ENCODE measurements around the gene AGO1.

DNA sequence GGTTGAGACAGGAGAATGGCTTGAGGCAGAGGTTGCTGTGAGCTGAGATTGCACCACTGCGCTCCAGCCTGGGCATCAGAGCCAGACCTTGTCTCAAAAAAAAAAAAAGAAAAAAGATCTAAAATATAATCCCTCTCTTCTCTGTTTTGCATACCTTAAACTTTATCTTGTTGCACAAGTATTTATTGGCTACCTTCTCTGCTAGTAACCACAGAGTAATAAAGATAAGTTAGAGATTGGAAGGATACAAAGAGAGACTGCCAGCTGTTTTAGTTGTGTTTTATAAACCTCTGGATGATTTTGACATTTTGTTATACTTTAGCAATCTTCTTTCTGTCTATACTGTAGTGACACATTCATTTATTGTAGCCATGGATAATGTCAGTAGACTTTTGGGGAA is 75.5 kb downstream of the AGO1 start:
- TF ChIP-seq, protein P1, sequence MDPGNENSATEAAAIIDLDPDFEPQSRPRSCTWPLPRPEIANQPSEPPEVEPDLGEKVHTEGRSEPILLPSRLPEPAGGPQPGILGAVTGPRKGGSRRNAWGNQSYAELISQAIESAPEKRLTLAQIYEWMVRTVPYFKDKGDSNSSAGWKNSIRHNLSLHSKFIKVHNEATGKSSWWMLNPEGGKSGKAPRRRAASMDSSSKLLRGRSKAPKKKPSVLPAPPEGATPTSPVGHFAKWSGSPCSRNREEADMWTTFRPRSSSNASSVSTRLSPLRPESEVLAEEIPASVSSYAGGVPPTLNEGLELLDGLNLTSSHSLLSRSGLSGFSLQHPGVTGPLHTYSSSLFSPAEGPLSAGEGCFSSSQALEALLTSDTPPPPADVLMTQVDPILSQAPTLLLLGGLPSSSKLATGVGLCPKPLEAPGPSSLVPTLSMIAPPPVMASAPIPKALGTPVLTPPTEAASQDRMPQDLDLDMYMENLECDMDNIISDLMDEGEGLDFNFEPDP (CRISPR knock-in tag; conservative IDR thresholded peaks at IDR 0.05): no peak
- no peak for TF ChIP-seq CHD4 (IDR thresholded peaks at IDR 0.05; ENCODE audit: borderline replicate concordance, low read length)
